IPS-15b (cell line): ENCODE data around the gene GPANK1.

ENCODE experiments used
- H3K27me3 ChIP-seq: one replicate; pipeline ENCODE4 v1.6.1; 2013; ENCODE audit warnings: low read length; ENCODE audit not compliant: control insufficient read depth, insufficient read depth
- H3K36me3 ChIP-seq: one replicate; pipeline ENCODE4 v1.6.1; 2013; ENCODE audit warnings: low read length; ENCODE audit not compliant: control insufficient read depth, insufficient read depth
- H3K4me1 ChIP-seq: one replicate; pipeline ENCODE4 v1.6.1; 2013; ENCODE audit warnings: mild to moderate bottlenecking, low read length; ENCODE audit not compliant: control insufficient read depth, insufficient read depth
- H3K4me3 ChIP-seq: one replicate; pipeline ENCODE4 v1.5.1; 2013; ENCODE audit warnings: low read depth, low read length
- H3K9ac ChIP-seq: one replicate; pipeline ENCODE4 v1.6.1; 2013; ENCODE audit warnings: low read depth, mild to moderate bottlenecking, low read length
- H3K9me3 ChIP-seq: one replicate; pipeline ENCODE4 v1.6.1; 2013; ENCODE audit warnings: mild to moderate bottlenecking, low read length; ENCODE audit not compliant: control insufficient read depth, insufficient read depth

GPANK1 gene

GRCh38 chr6:31631681-31632278, 33.0 kb downstream of the GPANK1 start:
- H3K36me3 ChIP-seq: peaks cover 94% of the 10 kb centered on the region
- no peak overlapping the region for H3K9ac ChIP-seq
- no peaks in the 10 kb centered on the region for H3K9me3 ChIP-seq
- H3K4me1 ChIP-seq: no peaks in the 10 kb centered on the region
- no peak overlapping the region for H3K4me3 ChIP-seq
- no peaks in the 10 kb centered on the region for H3K27me3 ChIP-seq

- no peak overlapping the region for H3K4me3 ChIP-seq
- peaks cover 94% of the 10 kb centered on the region for H3K36me3 ChIP-seq
- no peaks in the 10 kb centered on the region for H3K27me3 ChIP-seq
Observed at GRCh38 chr6:31631209-31631608, 33.6 kb downstream of the GPANK1 start.

GRCh38 chr6:31630177-31630934, 34.4 kb downstream of the GPANK1 start:
- Histone ChIP-seq H3K36me3 (peaks cover 94% of the 10 kb centered on the region), H3K4me3 (no peak overlapping the region), H3K9me3 (no peaks in the 10 kb centered on the region), H3K27me3 (no peaks in the 10 kb centered on the region), H3K4me1 (no peaks in the 10 kb centered on the region), H3K9ac (no peak overlapping the region)

More at GRCh38 chr6:31631209-31631608, 33.6 kb downstream of the GPANK1 start:
- Histone ChIP-seq H3K4me1 (no peaks in the 10 kb centered on the region), H3K9me3 (no peaks in the 10 kb centered on the region), H3K9ac (no peak overlapping the region)

DNA sequence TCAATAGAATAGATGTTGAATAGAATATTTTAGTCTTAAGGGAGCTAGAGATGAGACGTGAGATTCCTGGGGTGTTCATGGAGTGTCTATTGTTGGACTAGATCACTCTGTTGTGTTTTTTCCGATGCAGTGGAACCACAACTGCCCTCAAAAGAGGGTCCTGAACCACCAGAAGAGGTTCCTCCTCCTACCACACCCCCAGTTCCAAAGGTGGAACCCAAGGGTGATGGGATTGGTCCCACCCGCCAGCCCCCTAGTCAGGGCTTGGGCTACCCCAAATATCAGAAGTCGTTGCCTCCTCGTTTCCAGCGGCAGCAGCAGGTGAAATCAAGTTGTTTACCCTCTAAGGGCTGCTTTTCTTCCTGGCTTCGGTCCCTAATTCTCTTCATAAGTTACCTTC, 35.8 kb downstream of the GPANK1 start:
- no peak overlapping the region for H3K9ac ChIP-seq
- H3K9me3 ChIP-seq: no peaks in the 10 kb centered on the region
- H3K27me3 ChIP-seq: no peaks in the 10 kb centered on the region
- H3K4me1 ChIP-seq: no peaks in the 10 kb centered on the region
- peaks cover 94% of the 10 kb centered on the region for H3K36me3 ChIP-seq
- H3K4me3 ChIP-seq: no peak overlapping the region

GRCh38 chr6:31627690-31628287, 37.0 kb downstream of the GPANK1 start:
- Histone ChIP-seq H3K9ac (no peak overlapping the region), H3K36me3 (peaks cover 95% of the 10 kb centered on the region), H3K4me1 (no peaks in the 10 kb centered on the region), H3K27me3 (no peaks in the 10 kb centered on the region), H3K4me3 (no peak overlapping the region), H3K9me3 (no peaks in the 10 kb centered on the region)

DNA sequence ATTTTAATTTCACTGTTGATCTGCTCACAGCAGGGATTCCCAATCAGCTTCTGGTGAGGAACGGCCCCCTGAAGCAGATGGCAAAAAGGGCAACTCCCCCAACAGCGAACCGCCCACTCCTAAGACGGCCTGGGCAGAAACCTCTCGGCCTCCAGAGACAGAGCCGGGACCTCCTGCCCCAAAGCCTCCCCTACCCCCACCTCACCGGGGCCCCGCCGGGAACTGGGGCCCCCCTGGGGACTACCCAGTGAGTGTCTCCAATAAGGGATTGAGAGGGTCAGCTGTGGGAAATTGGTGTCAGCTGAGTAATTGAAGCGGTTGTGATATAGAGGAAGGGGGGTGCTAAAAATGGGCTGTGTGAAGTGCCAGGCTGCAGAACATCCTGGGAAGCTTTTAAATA, 37.8 kb downstream of the GPANK1 start:
- H3K9me3 ChIP-seq: no peaks in the 10 kb centered on the region
- H3K9ac ChIP-seq: no peak overlapping the region
- H3K36me3 ChIP-seq: peaks cover 90% of the 10 kb centered on the region
- peaks cover 5% of the 10 kb centered on the region for H3K4me1 ChIP-seq
- no peaks in the 10 kb centered on the region for H3K27me3 ChIP-seq
- no peak overlapping the region for H3K4me3 ChIP-seq

GRCh38 chr6:31624070-31624469, 40.7 kb downstream of the GPANK1 start:
- H3K9ac ChIP-seq: no peak overlapping the region
- H3K27me3 ChIP-seq: no peaks in the 10 kb centered on the region
- peaks cover 5% of the 10 kb centered on the region for H3K4me1 ChIP-seq
- no peak overlapping the region for H3K4me3 ChIP-seq
- no peaks in the 10 kb centered on the region for H3K9me3 ChIP-seq
- peaks cover 66% of the 10 kb centered on the region for H3K36me3 ChIP-seq

- no peaks in the 10 kb centered on the region for H3K27me3 ChIP-seq
- peak overlapping the region; percentile 91 for H3K4me3 ChIP-seq
- H3K36me3 ChIP-seq: peaks cover 52% of the 10 kb centered on the region
- peak overlapping the region; percentile 98 for H3K9ac ChIP-seq
- H3K4me1 ChIP-seq: peaks cover 5% of the 10 kb centered on the region
- H3K9me3 ChIP-seq: no peaks in the 10 kb centered on the region
Observed at GRCh38 chr6:31622684-31623091, 42.1 kb downstream of the GPANK1 start.

DNA sequence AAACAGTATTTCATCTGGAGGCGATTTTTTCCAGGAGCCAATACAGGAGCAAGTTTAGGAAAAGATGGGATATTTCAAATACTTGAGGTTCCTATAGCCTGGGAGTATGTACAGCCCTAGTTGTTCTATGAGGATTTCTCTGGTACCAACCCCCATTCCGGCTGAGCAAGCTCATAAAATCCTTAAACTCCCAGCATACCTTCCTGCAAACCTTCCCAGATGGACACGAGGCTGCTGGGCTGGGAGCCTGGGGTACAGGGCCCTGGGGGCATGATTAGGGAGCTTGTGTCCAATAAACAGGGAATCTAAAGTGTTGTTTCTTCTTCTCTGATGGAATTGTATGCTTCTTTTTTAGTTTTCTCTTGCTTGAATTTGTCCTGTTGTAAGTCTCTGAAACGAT, 42.8 kb downstream of the GPANK1 start:
- no peaks in the 10 kb centered on the region for H3K9me3 ChIP-seq
- peak overlapping the region; percentile 98 for H3K9ac ChIP-seq
- H3K36me3 ChIP-seq: peaks cover 45% of the 10 kb centered on the region
- H3K4me1 ChIP-seq: peaks cover 5% of the 10 kb centered on the region
- H3K27me3 ChIP-seq: no peaks in the 10 kb centered on the region
- H3K4me3 ChIP-seq: peak overlapping the region; percentile 91

GRCh38 chr6:31621320-31621939, 43.4 kb downstream of the GPANK1 start:
- H3K36me3 ChIP-seq: peaks cover 40% of the 10 kb centered on the region

DNA sequence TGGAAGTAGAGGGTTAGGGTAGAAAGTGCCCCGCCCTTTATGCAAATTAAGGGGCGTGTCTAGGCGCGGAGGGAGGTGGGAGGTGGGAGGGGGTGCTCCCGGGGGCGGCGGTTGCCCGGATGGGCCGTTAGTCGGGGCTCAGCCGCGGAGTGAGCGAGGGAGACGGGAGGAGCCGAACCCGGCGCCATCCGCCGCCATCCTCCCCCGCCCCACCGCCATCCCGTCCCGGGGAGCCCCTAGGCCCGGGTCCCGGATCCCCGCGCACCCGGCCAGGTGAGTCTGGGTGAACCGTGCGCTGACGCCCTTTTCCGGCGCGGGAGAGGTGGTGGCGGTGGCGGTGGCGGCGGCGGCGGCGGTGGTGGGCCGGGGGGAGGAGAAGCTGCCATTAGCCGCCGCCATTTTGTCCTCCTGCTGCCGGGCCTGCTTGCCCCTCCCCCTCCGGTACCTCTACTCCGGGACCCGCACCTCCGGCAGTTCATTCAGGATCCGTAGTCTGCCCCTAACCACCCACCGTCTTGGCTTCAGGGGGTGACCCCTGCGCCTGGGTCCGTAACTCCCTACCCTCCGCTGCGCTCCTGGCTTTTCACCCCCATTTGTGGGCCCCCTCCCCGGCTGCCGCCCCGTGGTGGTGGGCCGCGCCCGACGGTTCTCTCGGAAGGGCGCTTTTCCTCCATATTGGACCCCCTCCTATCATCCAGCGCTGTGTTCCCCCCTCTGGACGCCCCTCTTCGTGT, 44.0 kb downstream of the GPANK1 start, which contains the start of gene PRRC2A:
Gene PRRC2A, plus strand, starts transcription at position 130 of the 734 bp plus-strand sequence. CDS start 2,075 bp downstream, outside the sequence.
- H3K4me3 ChIP-seq: peak within 1 kb of the TSS; percentile 93
- H3K36me3 ChIP-seq: peaks cover 33% of the 10 kb centered on the region
- H3K4me1 ChIP-seq: peaks cover 10% of the 10 kb centered on the region
- no peaks in the 10 kb centered on the region for H3K9me3 ChIP-seq
- no peaks in the 10 kb centered on the region for H3K27me3 ChIP-seq
- H3K9ac ChIP-seq: peak within 1 kb of the TSS; percentile 98

More at GRCh38 chr6:31621320-31621939, 43.4 kb downstream of the GPANK1 start:
- Histone ChIP-seq H3K9ac (peak overlapping the region; percentile 98), H3K9me3 (no peaks in the 10 kb centered on the region), H3K4me3 (peak overlapping the region; percentile 91), H3K4me1 (peaks cover 5% of the 10 kb centered on the region), H3K27me3 (no peaks in the 10 kb centered on the region)
